PFSK-1 (cell line): ENCODE results near the gene RBL2.

Experiments used
- FOXP2 ChIP-seq: optimal IDR thresholded peaks from 2 replicates; pipeline ENCODE3; 2011; ENCODE audit warnings: borderline replicate concordance, control low read depth, inconsistent platforms; ENCODE audit not compliant: insufficient read depth; ENCODE audit errors: extremely low read length, extremely low read depth
- POLR2AphosphoS5 ChIP-seq: IDR thresholded peaks from 2 replicates; pipeline ENCODE4 v1.6.1; 2012; ENCODE audit warnings: low read depth, mild to moderate bottlenecking, control low read depth, low read length, moderate library complexity
- REST ChIP-seq, 2 experiments: IDR thresholded peaks; 2 replicates each; pipeline versions ENCODE4 v1.6.1 to v1.8.0; 2011 to 2012; ENCODE audit warnings: low read depth in 2 of 2, low read length in 2 of 2, control low read depth in 1 of 2, inconsistent platforms in 1 of 2, mild to moderate bottlenecking in 1 of 2, moderate library complexity in 1 of 2; ENCODE audit not compliant: insufficient read depth in 1 of 2
- SIN3A ChIP-seq: IDR thresholded peaks from 2 replicates; pipeline ENCODE4 v1.6.1; 2012; ENCODE audit warnings: mild to moderate bottlenecking, low read length, moderate library complexity, borderline replicate concordance; ENCODE audit not compliant: insufficient read depth
- TAF1 ChIP-seq: IDR thresholded peaks from 2 replicates; pipeline ENCODE4 v1.6.1; 2012; ENCODE audit warnings: low read length, control low read depth, borderline replicate concordance; ENCODE audit not compliant: insufficient read depth

- TF ChIP-seq REST (IDR thresholded peaks at IDR 0.05; ENCODE audit: insufficient read depth in 1 of 2, low read depth in 2 of 2, low read length in 2 of 2) (no peak), POLR2AphosphoS5 (no peak), TAF1 (no peak), SIN3A (no peak), FOXP2 (no peak)
Observed at GRCh38 chr16:53529513-53529912, 95.2 kb downstream of the RBL2 start.
